ENCODE measurements around the gene PNLDC1. TPM values are rescaled to one million over a fixed set of nuclear protein-coding genes. Genes with fewer than 3 reads are reported as not detected.
A peak's percentile ranks its signal among the peaks of the same experiment; 100 is the strongest.
"Not testable (repeated sequence)": the region's sequence is repeated elsewhere in the genome, so short reads cannot be mapped to it uniquely, and the experiment has no call there.

Gene PNLDC1
- total RNA-seq, 1 donor from 2014 or later: 0.17 TPM

GRCh38 chr6:159836718-159837490, 36.8 kb downstream of the PNLDC1 start:
- intact Hi-C loops (cut with micrococcal nuclease): no loop called here
- peak; percentile 68 for ATAC-seq
- peak; percentile 47 for DNase-seq

- intact Hi-C loops (cut with micrococcal nuclease): no loop called here
- no peak for DNase-seq
- no peak for ATAC-seq
Observed at GRCh38 chr6:159837511-159837910, 37.4 kb downstream of the PNLDC1 start.

- intact Hi-C loops (cut with micrococcal nuclease): no loop called here
- DNase-seq (no peak), ATAC-seq (no peak)
Observed at GRCh38 chr6:159838020-159838744, 38.1 kb downstream of the PNLDC1 start.

- DNase-seq (no peak), ATAC-seq (no peak)
- intact Hi-C loops (cut with micrococcal nuclease): no loop called here
Observed at GRCh38 chr6:159842035-159842434, 42.0 kb downstream of the PNLDC1 start.

- intact Hi-C loops (cut with micrococcal nuclease): no loop called here
- no peak for DNase-seq
- ATAC-seq: no peak
Observed at GRCh38 chr6:159844737-159845645, 44.9 kb downstream of the PNLDC1 start.

- intact Hi-C loops (cut with micrococcal nuclease): not testable (repeated sequence)
Observed at GRCh38 chr6:159848552-159848951, 48.5 kb downstream of the PNLDC1 start.

GRCh38 chr6:159849851-159850250, 49.8 kb downstream of the PNLDC1 start:
- ATAC-seq: not testable (repeated sequence)
- intact Hi-C loops (cut with micrococcal nuclease): loop anchor here (10.0 kb wide), 1 partner anchor 95 kb away; no protein-coding TSS in a partner anchor

More at GRCh38 chr6:159848552-159848951, 48.5 kb downstream of the PNLDC1 start:
- not testable (repeated sequence) for DNase-seq, ATAC-seq

GRCh38 chr6:159852877-159853276, 52.8 kb downstream of the PNLDC1 start:
- ATAC-seq (no peak), DNase-seq (no peak)
- intact Hi-C loops (cut with micrococcal nuclease): loop anchor here (10.0 kb wide), 1 partner anchor 92 kb away; no protein-coding TSS in a partner anchor

More at GRCh38 chr6:159849851-159850250, 49.8 kb downstream of the PNLDC1 start:
- not testable (repeated sequence) for DNase-seq

- ATAC-seq (peak; percentile 66), DNase-seq (no peak)
- intact Hi-C loops (cut with micrococcal nuclease): loop anchor here (10.0 kb wide), 1 partner anchor 91 kb away; no protein-coding TSS in a partner anchor
Observed at GRCh38 chr6:159853754-159854153, 53.7 kb downstream of the PNLDC1 start.

GRCh38 chr6:159854959-159855358, 54.9 kb downstream of the PNLDC1 start:
- DNase-seq (no peak), ATAC-seq (no peak)
- intact Hi-C loops (cut with micrococcal nuclease): loop anchor here (10.0 kb wide), 1 partner anchor 90 kb away; no protein-coding TSS in a partner anchor

GRCh38 chr6:159858259-159858658, 58.2 kb downstream of the PNLDC1 start:
- no peak for DNase-seq
- ATAC-seq: no peak
- intact Hi-C loops (cut with micrococcal nuclease): loop anchor here (10.0 kb wide), 1 partner anchor 87 kb away; no protein-coding TSS in a partner anchor

- ATAC-seq (no peak), DNase-seq (no peak)
- intact Hi-C loops (cut with micrococcal nuclease): loop anchor here (10.0 kb wide), 1 partner anchor 594 kb away; no protein-coding TSS in a partner anchor
Observed at GRCh38 chr6:159860482-159860881, 60.4 kb downstream of the PNLDC1 start.

GRCh38 chr6:159862103-159862502, 62.0 kb downstream of the PNLDC1 start:
- DNase-seq (no peak), ATAC-seq (no peak)
- intact Hi-C loops (cut with micrococcal nuclease): loop anchor here (10.0 kb wide), 1 partner anchor 593 kb away; no protein-coding TSS in a partner anchor

GRCh38 chr6:159863341-159863740, 63.3 kb downstream of the PNLDC1 start:
- peak; percentile 58 for ATAC-seq
- DNase-seq: not testable (repeated sequence)
- intact Hi-C loops (cut with micrococcal nuclease): loop anchor here (10.0 kb wide), 1 partner anchor 591 kb away; no protein-coding TSS in a partner anchor

GRCh38 chr6:159865226-159865920, 65.3 kb downstream of the PNLDC1 start:
- ATAC-seq (no peak), DNase-seq (no peak)
- intact Hi-C loops (cut with micrococcal nuclease): loop anchor here (10.0 kb wide), 1 partner anchor 589 kb away; no protein-coding TSS in a partner anchor

GRCh38 chr6:159866286-159867247, 66.5 kb downstream of the PNLDC1 start:
- intact Hi-C loops (cut with micrococcal nuclease): loop anchor here (10.0 kb wide), 1 partner anchor 588 kb away; no protein-coding TSS in a partner anchor
- no peak for ATAC-seq
- DNase-seq: no peak

All from left ventricle myocardium superior (tissue), 1 donor.